Left renal cortex interstitium (tissue), 4 donors: Measurements from ENCODE around the gene TCERG1L. TPM values are rescaled to one million over a fixed set of nuclear protein-coding genes. Genes with fewer than 3 reads are reported as not detected.

Experiments
- DNase-seq, 4 donors: peaks; one replicate each; pipeline ENCODE4 v3.0.0-alpha.2; 2013; ENCODE audit warnings: low read depth in 4 of 4, low spot score in 2 of 4, missing footprints in 1 of 4
- polyA plus RNA-seq, 4 donors: library from polyadenylated mRNA; unstranded; fragments of 120-200 nt; gene quantifications; one replicate each; pipeline ENCODE4 v1.2.1, GENCODE V29; 2013; ENCODE audit not compliant: insufficient read length in 4 of 4

The TCERG1L gene
- polyA plus RNA-seq, 4 donors, result 1.3 to 2.4 (median 1.9) TPM

DNA sequence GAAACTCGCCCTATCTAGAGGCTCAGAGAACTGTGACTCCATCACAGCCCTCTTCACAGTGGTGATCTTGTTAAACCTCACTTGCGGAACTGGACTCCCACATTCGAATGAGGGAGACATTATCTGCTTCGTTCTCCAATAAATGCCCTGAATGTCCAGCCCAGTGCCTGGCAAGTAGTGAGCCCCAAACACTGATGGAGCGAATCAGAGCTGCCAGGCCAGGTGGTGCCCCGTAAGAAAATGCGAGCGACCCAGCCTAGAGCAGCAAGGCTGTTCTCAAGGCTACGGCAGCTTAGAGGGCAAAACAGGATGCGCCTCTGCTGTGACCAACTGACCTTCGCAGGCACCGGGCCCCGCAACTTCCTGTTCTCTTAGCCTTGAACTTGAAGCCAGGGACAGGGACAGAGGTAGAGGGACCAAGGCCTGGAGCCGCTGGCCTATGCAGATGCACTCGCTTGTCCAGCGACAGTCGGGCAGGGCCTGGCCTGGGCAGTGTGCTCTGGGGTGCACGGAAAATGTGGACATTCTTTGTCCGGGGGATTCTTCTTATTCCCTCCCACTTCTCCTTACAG is 217.6 kb downstream of the TCERG1L start:
- DNase-seq, result no peak

DNA sequence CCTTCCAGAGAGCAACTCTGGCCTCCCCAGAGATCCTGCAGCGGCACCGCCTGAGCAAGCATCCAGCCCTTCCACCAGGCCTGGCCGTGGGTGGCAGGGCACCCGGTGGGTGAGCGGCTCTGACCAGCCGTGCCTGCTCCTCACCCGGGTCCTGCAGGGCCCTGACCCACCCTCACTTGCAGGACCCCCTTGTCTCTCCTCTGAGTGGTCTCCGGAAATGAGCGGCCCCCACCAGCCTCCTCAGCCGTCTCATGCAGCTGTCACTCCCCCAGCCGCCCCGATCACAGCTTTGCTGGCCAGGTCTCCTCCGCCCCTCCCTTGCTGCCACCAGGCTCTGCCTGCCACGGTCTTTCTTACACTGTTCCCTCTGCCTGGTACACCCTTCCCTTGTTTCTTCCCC is 218.2 kb downstream of the TCERG1L start:
- no peak for DNase-seq

DNA sequence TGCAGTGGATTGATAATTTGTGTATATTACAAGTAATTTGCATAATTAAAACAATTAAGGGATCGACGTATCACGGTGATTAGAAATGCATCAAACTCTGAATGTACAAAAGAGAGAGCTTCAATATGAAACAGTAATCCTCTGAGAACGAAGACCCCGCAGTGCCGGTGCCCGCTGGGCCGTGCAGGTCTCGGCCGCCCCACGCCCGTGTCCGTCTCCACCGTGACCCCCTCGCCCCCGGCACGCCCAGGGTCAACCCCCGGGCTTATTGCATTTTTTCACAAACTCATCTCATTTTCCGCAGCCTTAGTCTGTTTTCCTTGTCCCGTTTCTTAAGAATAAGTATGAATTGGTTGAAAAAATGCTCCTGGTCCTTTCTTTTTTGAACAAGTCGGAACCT is 218.6 kb downstream of the TCERG1L start:
- DNase-seq, result no peak

DNA sequence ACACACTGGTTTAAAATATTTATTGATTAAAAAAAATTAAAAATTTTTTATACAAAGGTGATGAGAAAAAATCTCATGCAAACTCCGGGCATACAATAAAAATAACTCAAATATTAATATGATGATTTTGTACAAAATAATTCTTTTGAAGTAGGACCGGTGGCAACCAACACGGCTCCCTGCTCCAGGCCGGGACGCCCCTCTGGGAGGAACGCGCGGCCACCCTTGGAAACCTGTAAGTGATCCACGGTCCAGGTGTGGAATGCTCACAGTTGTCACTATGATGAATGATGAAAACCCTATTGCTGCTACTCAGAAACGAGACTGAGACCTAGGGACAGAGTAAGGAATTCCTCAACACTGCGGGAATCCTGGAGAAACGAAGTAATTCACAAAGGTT is 219.1 kb downstream of the TCERG1L start:
- DNase-seq, result no peak

DNA sequence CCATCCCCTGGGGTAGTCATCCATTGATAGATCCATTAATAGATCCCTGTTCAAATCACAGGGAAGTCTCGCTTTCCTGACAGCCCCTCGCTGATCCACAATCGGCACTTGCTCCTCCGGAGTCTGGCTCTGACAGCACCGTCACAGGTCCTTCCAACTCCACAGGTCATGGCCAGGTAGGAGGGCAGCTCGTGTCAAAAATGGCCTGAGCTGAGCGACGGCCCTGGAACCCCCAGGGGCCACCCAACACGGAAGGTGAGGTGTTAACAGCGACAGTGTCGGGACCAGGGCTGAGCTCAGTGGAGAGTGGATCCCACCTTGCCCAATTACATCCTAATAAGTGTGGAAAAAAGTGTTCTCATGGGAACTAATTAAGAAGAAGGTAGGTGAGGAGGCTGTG is 219.8 kb downstream of the TCERG1L start:
- DNase-seq, result no peak

DNA sequence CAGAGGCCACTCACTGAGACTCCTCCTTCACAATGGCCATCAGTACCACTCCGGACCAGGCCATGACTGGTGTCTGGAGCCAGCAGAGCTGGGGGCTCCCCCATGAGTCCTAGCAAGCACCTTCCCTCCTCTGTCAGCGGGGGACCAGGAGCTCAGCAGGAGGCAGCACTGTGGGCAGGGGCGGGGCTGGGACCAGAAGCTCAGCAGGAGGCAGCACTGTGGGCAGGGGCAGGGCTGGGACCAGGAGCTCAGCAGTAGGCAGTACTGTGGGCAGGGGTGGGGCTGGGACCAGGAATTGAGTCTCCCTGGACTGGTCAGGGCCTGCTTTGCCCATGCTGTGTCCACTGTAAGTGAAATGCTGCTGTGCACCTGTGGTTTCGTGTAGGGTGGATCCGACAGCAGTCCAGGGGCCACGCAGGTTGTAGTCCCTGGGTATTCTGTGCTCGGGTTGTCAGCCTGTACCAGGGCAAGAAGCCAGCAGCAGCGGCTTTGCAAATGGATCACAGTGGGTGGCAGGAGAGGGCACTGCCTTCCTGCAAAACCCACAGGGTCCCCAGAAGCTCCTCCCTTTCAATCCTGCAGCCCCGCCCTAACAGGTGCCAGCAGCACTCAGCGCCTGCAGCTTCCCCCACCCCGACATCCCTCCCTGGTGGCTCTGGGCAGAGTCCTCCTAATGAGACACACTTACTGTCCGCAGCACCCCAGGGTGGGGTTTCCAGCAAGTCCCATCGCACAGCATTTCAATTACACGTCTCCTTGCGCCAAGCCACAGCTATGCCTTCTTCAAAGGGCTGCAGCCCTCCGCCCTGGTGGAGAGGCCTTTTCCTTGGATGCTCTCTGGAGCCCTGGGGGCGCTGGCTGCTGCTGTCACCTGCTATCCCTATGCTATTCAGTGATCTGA is 220.5 kb downstream of the TCERG1L start:
- no peak for DNase-seq

DNA sequence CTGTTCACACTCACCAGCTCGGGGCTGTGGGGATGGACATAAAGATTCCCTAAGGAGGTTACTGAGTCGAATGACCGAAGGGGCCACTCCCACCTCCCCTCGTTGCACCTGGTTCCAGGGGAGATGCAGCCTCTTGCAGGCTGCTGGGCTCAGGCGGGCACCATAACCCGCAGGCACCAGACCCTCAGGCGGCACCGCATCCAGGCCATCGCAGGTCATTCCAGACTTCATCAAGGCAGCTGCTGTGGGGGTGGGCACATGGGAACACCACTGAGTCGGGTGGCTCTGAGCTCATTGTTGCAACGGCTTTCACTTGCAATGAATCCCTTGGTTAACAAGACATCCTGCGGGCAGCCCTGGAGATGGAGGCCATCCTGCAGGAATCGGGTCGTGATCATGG is 221.7 kb downstream of the TCERG1L start:
- no peak for DNase-seq

DNA sequence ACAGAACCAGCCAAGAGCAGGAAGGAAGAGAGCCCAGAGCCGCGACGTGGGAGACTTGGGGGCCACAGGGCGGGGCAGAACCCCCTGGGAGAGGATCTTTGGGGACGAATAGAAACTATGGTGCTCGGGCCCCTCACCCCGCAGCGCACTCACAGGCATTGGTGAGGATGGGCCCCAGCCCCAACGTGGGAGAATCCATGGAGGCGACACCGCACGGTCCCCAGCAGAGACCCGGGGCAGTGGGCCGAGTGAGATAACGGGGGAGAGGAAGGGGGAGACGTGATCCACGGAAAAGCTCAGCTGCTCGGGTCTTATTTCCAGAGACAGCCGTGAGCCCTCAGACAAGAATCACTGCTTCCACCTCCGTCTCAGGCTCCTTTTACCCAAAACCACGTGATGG is 222.4 kb downstream of the TCERG1L start:
- DNase-seq, result no peak

DNA sequence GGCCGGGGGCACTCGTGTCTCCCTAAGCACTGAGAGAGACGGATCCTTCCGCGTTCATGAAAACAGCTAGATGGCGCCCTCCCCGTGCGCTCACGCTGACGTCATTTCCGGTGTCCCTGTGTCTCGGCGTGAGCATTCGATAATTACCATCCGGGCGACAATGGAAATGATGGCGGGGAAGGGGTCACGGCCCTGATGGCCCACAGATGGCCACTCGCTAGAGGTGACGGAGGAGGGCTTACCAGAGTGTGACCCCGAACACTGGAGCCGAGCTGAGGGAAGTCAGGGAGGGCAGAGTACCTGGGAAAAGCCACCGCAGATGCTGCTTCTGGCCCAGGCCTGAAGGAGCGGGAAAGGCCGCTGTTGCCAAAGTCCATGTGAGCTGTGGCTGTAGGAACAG is 222.9 kb downstream of the TCERG1L start:
- no peak for DNase-seq

DNA sequence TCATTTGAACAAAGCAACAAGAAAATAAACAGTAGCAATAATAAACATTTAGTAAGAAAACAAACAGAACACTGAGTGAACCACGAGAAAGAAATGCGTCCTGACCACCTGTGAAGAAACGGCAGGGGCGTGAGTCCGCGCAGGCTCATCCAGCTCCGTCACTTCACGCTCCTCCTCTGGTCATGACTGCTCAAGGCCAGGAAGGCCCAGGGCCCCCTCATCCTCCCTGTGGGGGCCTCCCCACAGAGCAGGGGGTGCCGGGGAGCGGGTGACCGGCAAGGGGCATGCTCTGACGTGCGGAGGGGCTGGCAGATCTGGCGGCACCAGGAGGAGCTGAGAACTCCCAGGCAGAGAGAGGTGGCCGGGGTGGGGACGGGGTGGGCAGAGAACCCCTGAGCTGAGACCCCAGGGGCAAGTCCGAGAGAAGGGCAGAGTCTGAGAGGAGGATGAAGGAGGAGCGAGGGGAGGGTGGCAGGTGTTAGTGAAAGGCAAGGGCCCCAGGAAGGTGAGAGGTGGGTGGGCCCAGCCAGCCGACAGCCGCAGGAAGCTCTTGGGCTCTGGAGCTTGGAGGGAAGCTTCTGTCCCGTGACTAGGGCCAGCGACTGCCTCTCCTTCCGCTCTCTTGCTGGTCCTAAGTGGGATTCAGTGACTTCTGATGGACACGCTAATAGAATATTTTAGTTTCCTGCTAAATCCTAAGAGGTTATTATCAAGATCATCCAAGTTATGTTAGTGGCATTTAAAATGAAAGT is 223.9 kb downstream of the TCERG1L start:
- no peak for DNase-seq

DNA sequence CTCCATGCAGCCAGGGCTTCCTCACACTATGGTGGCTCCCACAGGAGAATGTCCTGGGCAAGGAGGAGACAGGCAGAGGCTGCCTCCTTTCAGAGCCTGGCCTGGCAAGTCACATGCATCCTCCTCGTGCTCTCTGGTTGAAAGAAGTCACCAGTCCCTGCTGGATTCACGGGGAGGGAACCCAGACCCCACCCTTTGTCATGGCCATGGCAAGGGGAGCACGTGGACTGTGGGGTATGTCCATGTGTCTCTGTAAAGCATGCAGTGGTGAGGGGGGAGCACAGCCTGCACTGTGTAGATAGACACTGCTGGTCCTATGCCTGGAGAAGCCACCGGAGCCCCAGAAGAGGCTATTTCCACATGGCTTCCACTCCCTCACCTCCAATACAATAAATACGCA is 225.0 kb downstream of the TCERG1L start:
- DNase-seq, result no peak

DNA sequence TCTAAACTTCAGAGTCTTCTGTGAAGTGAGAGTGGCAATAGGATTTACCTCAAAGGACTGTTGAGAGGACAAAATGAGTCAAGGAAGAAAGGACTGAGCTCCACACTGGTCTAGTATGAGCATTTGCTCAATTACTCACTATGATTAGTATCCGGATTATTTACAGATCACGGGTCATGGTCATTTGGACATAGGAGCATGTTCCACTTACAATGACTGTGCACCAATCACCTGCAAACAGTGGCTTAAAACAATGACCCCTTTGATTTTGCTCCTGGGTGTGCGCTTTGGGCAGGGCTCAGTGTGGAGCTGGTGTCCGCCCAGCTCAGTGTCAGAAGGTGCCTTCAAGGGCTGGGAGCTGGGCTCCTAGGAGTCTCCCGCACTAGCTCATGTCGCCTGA is 225.4 kb downstream of the TCERG1L start:
- DNase-seq, result no peak

DNA sequence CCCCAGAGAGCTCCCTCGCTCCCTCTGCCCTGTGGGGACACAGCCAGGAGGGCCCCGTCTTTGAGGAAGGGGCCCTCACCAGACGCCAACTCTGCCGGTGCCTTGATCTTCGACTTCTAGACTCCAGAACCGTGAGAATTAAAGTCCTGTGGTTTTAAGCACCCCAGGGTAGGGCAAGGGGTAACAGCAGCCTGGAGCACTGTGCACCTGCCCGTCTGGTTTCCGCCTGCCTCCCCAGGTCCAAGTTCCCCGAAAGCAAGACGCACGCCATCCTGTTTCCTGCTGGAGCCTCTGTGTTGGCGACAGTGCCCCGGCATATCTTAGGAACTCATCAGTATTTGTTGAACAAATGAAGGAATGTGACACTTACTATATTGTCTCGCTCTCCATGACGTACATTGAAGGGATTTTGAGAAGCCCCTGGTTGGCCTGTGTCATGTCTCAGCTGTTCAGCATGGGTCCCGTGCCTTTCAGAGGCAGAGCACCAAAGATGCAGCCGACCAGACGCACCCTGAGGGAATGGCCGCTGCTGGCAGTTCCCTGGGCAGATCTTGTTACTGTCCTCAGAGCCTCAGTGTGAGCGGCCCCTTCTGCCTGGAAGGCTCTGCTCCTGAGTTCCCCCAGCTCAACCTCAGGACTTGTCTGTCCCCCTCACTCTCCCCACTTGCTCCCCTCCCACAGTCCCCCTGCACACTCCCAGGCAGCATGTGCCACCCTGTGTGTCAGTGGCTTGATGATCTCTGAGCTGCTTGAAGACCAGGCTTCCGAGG is 226.2 kb downstream of the TCERG1L start:
- no peak for DNase-seq

DNA sequence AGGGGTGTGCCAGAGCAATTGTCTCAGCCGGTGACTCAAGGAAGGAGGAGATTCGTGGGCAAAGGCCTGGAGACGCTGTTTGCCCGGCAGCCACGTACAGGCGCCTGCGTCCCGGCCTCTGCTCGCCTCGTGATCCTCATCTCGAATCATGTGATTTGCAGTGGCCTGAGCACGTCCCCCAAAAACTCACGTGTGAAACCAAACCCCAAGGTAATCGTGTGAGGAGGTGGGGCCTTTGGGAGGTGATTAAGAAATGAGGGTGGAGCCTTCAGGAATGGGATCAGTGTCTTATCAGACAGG is 226.8 kb downstream of the TCERG1L start:
- DNase-seq, result no peak

DNA sequence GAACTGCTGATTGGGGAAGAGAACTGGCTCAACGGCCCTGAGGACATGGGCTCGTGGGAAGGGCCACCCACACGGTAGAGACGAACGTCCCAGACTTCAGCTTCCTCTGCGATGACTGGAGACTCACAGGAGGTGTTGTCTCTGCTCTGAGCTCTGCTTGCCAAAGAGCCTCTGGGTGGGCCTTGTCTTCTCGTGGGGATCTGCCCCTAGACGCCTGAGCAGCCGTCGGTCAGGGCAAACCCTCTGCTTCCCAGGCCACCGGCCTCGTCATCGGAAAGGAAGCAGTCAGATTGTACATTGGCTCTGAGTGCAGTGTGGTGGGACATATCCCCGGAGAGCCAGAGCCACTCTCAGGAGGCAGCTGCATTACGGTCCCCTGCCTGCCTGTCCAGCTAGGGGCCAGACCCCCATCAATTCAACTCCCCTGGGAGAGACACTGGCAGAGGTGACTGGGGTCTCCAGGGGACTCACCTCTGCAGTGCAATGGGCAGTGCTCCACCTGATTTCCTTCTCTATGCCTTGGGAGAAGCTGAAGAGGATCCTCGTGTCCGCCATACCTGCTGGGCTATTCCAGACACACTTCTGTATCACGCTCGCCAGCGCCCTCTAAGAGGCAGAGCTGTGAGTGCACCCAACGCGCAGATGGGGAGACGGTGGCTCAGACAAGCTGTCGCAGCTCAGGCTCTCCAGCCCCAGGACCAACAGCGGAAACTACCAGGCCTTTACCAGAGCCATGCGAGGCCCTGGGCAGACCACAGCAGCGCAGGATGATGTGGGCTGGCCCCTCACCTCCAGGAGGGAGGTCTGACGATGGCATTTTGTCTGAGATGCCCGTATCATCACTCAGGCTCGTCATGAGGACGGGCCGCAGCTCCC is 227.4 kb downstream of the TCERG1L start:
- DNase-seq, result no peak

DNA sequence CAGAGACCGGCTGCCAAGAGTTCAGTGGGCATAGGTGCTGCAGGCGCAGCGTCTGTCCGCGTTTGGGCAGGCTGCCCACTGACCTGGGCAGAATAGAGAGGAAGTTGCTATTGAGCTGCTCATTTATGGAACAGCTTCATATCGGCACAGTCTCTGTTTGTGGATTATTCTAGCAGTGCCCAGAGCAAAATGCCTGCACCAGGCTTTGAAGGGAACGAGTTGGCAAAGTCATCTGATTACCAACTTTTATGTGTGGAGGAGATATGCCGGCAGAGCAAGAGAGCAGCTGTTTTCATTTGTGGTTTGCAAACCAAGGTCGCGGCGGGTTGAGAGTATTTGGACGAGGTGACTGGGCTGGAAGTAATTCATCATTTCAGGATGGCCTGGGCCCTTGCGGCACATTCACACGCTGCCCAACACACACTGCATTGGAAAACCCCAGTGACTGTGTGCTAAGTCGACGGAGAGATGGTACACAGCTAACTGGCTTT is 228.5 kb downstream of the TCERG1L start:
- no peak for DNase-seq

DNA sequence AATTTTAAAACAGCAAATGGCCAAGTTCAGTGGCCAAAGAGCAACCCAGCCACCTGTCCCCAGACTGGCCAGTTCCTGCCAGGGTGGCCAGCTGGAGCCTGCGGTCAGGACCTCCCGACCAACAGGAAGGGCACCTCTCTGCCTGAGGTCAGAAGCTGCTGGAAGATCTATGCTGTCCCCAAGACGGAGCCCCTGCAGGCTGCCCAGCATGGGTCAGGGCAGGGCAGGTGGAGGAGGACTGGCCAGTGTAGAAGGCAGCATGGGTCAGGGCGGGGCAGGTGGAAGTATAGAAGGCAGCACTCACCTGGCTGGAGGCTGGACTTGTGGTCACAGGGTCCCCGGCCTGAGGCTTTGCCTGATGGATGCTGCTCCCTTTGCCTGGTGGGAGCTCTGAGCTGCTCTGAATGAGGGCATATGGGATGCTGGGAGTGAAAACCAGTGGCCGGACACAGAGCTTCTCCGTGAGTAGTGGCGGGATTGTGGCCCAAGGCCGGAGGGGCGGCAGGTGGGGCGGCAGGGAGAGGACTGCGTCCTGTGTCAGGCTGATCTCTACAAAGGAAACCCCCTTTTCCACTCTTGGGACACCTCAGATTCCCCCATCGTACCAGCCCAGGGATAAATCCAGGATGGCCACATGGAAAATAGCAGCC is 229.2 kb downstream of the TCERG1L start:
- no peak for DNase-seq

DNA sequence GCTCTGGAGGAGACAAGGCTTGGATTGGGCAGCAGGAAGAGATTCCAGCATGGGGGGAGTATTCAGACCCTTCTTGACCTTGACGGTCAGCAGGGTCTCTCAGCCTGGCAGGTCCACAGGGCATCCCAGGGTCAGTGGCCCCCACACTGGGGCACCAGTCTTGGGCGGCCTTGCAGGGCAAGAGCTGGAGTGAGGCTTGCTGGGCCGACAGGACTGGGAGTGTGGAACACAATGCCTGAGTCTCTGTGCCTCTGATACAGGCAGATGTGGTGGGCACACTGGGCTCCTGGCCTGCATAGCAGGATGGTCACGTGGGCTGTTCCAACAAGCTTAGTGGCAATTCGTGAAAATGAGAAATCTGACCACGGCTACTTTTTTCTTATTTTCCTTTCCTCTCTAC is 229.7 kb downstream of the TCERG1L start:
- no peak for DNase-seq

DNA sequence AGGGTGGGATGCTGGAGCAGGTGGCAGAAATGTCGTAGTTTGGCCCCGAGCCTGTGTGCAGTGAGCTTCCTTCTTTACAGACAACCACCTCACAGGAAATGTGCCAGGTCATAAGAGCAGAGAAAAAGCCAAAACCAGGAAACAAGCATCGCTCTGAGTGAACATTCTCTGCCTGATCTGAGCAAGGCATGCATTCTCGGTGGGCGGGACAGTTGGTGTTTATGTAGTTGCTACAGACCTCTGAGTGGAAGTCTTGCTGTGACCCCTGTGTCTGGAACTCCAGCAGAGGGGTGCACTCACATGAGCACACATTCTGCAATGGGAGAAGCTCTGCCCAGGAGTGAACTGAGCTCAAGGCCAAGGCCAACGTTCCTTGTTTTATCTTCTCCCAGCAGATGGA is 230.1 kb downstream of the TCERG1L start:
- DNase-seq, result no peak
